Testis (tissue), 2 donors: Measurements from ENCODE around the gene SEMA4D.

Source experiments
- POLR2A ChIP-seq: fragments of 450-650 bp; IDR thresholded peaks from one replicate; pipeline ENCODE4 v1.6.1; 2017; ENCODE audit warnings: antibody characterized with exemption, mild to moderate bottlenecking, moderate library complexity
- TF ChIP-seq, protein P1 (sequence below), 3 experiments: fragments of 450-650 bp in 2 of 3; fragments of 200-600 bp in 1 of 3; sonication (generic) in 1 of 3; IDR thresholded peaks; one replicate each; pipeline ENCODE4 v1.5.1; 2016 to 2019; ENCODE audit warnings: antibody characterized with exemption in 3 of 3, mild to moderate bottlenecking in 2 of 3, moderate library complexity in 1 of 3

DNA sequence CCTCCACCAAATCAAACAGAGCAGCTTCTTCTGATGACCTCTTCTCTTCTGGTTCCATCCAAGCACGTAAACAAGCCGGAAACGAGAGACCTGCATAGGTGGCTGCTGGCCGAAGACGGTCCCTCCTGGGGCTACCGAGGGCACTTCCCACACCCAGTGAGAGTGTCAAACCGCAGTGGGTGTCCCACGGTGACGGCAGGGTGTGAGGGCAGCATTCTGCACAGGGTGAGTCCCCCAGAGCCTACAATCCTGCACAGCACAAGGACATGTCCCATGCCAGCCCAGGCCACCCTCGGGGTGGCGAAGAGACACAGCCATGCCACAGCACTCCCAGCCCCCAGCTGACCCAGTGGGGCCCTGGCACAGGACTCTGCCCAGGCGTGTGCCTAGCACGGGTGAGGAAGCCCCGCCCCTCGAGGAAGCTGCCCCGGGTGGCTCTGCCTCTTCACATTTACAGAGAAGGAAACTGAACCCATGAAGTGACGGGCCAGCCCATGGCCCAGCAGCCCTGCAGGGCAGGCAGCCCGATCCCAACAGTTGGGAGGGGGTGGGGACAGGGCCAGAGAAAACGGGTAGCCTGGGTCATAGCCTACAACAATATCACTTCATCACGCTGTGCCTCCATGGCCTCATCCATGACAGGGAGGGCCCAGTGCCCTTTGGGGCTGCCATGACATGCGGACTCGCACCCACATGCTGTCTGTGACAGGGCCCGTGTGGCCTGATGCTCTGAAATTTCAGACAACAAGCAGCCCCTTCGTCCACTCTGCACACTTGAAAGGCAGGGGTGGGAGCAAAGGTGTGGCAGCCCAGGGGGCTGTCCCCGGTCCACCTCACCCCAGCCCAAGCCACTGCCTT is 43.2 kb downstream of the SEMA4D start:
- TF ChIP-seq POLR2A = no peak
- TF ChIP-seq, protein P1, sequence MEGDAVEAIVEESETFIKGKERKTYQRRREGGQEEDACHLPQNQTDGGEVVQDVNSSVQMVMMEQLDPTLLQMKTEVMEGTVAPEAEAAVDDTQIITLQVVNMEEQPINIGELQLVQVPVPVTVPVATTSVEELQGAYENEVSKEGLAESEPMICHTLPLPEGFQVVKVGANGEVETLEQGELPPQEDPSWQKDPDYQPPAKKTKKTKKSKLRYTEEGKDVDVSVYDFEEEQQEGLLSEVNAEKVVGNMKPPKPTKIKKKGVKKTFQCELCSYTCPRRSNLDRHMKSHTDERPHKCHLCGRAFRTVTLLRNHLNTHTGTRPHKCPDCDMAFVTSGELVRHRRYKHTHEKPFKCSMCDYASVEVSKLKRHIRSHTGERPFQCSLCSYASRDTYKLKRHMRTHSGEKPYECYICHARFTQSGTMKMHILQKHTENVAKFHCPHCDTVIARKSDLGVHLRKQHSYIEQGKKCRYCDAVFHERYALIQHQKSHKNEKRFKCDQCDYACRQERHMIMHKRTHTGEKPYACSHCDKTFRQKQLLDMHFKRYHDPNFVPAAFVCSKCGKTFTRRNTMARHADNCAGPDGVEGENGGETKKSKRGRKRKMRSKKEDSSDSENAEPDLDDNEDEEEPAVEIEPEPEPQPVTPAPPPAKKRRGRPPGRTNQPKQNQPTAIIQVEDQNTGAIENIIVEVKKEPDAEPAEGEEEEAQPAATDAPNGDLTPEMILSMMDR (IDR thresholded peaks at IDR 0.05) = no peak
